ENCODE data around the gene PCBP3.

PCBP3 gene

DNA sequence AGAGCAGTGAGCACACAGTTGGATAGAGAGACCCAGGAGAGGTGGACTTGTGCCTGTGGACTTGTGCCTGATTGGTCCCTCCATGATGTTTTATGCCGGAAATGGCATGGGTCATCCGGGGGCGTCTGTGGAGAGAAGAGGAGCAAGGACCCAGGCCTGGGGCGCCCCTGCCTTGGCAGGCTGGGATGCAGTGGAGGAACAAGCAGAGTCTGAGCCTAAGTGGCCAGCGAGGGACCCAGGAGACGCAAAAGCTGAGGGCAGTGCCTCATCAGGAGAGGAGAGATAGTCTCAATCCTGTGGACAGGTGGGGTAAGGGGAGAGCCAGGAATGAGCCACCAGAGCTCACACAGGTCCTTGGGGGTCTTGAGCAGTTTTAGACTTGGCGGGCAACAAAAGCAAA, 146.9 kb downstream of the PCBP3 start:
- DNase-seq (ENCODE audit: low read depth in 2 of 2) = no peak
- TF ChIP-seq, protein P1, sequence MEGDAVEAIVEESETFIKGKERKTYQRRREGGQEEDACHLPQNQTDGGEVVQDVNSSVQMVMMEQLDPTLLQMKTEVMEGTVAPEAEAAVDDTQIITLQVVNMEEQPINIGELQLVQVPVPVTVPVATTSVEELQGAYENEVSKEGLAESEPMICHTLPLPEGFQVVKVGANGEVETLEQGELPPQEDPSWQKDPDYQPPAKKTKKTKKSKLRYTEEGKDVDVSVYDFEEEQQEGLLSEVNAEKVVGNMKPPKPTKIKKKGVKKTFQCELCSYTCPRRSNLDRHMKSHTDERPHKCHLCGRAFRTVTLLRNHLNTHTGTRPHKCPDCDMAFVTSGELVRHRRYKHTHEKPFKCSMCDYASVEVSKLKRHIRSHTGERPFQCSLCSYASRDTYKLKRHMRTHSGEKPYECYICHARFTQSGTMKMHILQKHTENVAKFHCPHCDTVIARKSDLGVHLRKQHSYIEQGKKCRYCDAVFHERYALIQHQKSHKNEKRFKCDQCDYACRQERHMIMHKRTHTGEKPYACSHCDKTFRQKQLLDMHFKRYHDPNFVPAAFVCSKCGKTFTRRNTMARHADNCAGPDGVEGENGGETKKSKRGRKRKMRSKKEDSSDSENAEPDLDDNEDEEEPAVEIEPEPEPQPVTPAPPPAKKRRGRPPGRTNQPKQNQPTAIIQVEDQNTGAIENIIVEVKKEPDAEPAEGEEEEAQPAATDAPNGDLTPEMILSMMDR (IDR thresholded peaks at IDR 0.05; ENCODE audit: low read depth, low read length) = no peak
- no peak overlapping the region for H3K4me3 ChIP-seq (replicated peaks in 1 of 2; ENCODE audit: low read depth in 2 of 2, low read length in 2 of 2)

DNA sequence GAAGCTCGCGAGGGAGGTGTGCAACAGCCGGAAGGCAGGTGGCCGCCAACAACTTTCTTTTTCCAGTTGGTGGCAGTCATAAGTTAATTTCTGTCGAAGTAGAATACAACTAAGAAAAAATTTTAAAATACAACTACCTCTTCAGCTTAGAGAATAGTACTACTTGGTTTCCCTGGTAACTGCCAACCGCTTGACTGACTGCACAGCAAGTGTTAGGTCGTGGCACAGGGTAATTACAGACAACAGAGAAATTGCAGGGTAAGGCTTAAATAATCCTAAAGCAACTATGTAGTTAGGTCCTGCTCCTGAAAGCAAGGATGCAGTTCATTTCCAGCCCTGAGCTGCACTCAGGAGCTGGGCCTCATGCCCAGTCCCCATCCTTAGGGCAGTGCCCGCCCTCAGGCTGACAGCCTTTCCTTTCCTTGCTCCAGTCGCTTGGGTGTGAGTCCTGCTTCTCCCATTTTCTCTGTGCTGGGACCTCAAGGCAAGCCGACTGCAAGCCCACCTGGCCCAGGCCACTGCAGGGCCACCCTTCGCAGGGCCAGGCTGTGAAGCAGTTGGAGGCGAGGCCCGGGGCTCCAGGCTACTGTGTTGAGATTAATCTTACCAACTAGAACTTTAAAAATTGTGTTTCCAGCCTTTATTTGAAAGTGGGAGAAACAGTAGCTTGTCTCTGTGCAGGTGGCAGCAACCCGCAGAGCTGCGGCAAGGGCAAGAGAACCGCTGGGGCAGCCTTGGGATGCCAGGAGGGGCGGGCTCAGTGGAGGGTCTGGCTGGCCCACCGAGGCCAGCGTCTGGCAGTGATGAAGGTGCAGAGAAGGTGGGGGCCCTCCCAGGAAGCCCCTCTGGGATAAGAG, 148.3 kb downstream of the PCBP3 start:
- H3K4me3 ChIP-seq (replicated peaks in 1 of 2; ENCODE audit: low read depth in 2 of 2, low read length in 2 of 2) = no peak overlapping the region
- TF ChIP-seq, protein P1 (IDR thresholded peaks at IDR 0.05; ENCODE audit: low read depth, low read length) = no peak
- DNase-seq (ENCODE audit: low read depth in 2 of 2) = no peak

DNA sequence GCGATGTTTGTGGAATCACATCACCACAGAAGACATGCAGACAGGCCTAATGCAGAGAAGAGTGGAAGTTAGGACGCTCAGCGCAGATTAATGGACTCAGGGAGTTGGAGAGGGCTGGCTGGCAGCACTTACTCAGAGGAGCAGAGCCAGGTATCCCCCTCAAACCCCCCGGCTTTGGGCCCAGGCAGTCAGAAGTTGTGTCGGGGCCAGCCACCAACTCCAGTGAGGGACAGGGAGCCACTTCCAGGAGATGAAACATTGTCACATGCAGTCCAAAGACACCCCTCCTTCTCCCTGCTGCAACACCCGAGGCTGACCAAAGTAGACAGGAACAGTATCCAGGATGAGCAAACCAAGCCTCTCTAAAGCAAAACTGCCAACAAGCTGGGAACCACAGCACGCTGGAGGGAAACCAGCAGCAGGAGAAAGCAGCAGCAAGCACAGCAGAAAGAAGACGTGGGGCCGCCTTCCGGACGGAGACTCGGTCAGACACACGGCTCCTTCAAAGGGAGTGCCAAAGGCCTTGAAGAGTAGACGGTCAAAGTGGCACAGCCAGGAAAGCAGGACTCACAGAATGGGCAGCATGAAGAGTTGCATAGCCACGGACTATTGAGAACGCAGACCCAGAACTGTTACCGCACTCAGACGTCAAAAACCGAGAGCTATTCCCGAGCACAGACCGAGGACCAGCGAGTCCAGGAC, 149.3 kb downstream of the PCBP3 start:
- no peak for DNase-seq (ENCODE audit: low read depth in 2 of 2)
- H3K4me3 ChIP-seq (replicated peaks in 1 of 2; ENCODE audit: low read depth in 2 of 2, low read length in 2 of 2) = no peak overlapping the region
- TF ChIP-seq, protein P1 (IDR thresholded peaks at IDR 0.05; ENCODE audit: low read depth, low read length) = no peak

DNA sequence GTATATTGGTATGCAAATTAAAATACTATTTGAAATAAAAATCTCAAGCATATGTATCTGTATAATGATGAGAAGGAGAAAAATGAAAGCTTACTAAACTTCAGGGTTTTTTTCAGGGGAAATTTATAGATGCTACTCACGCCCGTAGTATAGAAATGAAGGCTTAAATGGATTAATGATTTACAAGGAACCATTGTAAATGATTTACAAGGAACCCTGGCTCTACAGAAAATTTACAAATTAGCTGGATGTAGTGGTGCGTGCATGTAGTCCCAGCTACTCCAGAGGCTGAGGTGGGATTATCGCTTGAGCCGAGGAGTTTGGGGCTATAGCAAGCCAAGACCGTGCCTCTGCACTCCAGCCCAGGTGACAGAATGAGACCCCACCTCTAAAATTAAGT, 150.5 kb downstream of the PCBP3 start:
- TF ChIP-seq, protein P1 (IDR thresholded peaks at IDR 0.05; ENCODE audit: low read depth, low read length) = no peak
- DNase-seq (ENCODE audit: low read depth in 2 of 2) = no peak

DNA sequence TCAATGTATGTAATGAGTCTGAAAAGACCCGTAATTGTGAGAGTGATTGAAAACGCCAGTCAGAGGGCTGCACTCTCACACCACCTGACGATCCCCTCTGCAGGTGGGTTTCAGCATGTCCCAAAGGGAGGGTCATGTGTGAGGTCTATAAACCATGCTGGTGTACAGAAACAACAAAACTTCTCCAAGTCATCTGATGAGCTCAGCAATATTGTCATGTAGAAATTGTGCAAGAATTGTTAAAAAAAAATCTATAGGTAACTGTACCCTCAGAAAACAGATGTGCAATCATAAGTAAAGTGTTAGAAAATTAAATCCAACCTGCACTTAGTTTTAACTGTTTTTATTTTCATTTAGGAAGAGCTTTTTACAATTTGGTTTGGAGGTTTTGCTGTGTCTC, 152.5 kb downstream of the PCBP3 start:
- DNase-seq (ENCODE audit: low read depth in 2 of 2) = no peak
- H3K4me3 ChIP-seq (replicated peaks in 1 of 2; ENCODE audit: low read depth in 2 of 2, low read length in 2 of 2) = no peak overlapping the region
- TF ChIP-seq, protein P1 (IDR thresholded peaks at IDR 0.05; ENCODE audit: low read depth, low read length) = no peak

More for the DNA sequence above, 150.5 kb downstream of the PCBP3 start:
- H3K4me3 ChIP-seq (replicated peaks in 1 of 2; ENCODE audit: low read depth in 2 of 2, low read length in 2 of 2) = no peak overlapping the region

DNA sequence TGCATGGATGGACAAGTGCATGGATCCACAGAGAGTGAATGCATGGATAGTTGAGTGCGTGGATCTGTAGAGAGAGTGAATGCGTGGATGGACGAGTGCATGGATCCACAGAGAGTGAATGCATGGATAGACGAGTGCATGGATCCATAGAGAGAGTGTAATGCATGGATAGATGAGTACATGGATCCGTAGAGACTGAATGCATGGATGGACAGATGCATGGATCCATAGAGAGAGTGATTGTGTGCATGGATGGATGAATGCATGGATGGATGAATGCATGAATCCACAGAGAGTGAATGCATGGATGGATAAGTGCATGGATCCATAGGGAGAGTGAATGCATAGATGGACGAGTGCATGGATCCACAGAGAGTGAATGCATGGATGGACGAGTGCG, 153.8 kb downstream of the PCBP3 start:
- no peak overlapping the region for H3K4me3 ChIP-seq (replicated peaks in 1 of 2; ENCODE audit: low read depth in 2 of 2, low read length in 2 of 2)
- TF ChIP-seq, protein P1 (IDR thresholded peaks at IDR 0.05; ENCODE audit: low read depth, low read length) = no peak
- no peak for DNase-seq (ENCODE audit: low read depth in 2 of 2)

All from cardiac fibroblast (primary cell).